Cerebellar cortex (tissue), 1 donor: ENCODE data around the gene HAUS7.

ENCODE experiments used
- DNase-seq: peaks from one replicate; pipeline ENCODE4 v3.0.0-alpha.2; 2015; ENCODE audit warnings: low spot score

HAUS7 gene

GRCh38 chrX:153470411-153471363, at the start of gene HAUS7:
Gene HAUS7 (minus strand): TSS chrX:153470576. CDS start chrX:153470557, 19 bp downstream.
- peak; percentile 85 for DNase-seq

DNA sequence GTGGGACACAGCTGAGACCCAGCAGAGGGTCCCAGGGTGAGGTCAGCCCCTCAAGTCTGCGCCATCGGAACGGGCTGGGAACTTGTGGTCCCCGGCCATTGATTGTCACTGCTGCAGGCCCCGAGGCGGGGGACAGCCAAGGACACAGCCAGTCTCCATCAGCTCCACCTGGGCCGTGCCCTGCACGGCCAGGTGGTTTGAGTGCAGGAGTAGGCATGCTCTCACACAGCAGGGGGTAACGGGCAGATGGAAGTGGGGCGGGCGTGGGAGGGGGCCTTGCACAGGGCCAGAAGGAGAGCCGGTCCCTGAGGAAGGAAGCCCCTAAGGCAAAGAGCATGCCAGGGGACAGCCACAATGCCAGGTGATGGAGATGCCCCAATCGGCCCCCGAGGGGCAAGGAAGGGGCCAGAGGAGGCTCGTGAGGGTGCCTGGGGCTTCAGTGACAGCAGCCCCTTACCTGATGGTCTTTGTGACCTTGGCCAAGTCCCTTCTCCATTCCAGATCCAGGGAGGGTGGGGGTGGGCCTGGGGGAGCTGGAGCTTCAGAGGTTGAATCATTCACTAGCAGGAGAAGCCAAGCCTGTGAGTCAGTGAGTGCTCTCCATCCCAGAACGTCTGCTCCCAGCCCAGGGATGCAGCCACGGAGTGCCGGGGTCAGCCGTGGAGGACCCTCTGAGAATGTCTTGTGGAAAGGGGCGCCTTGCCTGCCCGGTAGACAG, 49.4 kb upstream of the HAUS7 start:
- peak; percentile 34 for DNase-seq

- DNase-seq: no peak
Observed at GRCh38 chrX:153517946-153518834, 47.8 kb upstream of the HAUS7 start.

GRCh38 chrX:153517423-153517822, 47.0 kb upstream of the HAUS7 start, which contains the start of gene ATP2B3:
Gene ATP2B3 (plus strand): TSS chrX:153517642. CDS start chrX:153536248, 18,606 bp downstream.
- no peak for DNase-seq

DNA sequence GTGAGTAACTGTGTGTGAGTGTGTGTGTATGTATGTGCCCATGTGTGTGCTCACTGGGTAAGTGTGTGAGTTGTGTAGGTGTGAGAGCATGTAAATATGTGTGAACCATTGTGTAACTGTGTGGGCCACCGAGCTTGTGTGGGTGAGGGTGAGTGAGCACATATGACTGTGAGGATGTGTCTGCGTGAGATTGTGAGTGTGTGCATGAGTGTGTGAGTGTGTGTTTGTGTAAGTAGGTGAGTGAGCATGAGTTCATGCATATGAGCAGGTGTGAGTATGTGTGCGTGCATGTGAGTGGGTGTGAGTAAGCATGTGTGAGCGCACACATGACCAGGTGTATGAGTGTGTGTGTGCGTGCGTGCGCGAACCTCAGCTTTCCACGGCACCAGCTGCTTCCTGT, 45.7 kb upstream of the HAUS7 start:
- no peak for DNase-seq

DNA sequence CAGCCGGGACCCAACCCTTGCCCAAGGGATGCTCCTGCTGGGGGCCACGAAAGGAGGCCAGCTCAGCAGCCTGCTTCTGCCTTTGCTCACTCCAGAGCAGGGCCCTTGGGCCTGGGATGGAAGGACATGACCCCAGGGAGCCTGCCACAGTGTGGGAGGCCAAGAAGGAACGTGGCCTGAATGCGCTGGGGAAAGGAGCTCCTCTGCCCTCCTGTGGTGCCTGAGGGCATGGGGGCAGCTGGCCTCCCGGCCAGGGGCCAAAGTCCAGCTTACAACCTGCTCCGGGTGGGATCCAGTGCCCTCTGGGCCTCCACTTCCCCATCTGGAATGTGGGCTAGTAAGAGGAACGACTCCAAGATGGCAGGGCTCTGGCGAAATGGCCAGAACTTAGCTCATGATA, 45.1 kb upstream of the HAUS7 start:
- DNase-seq: no peak

DNA sequence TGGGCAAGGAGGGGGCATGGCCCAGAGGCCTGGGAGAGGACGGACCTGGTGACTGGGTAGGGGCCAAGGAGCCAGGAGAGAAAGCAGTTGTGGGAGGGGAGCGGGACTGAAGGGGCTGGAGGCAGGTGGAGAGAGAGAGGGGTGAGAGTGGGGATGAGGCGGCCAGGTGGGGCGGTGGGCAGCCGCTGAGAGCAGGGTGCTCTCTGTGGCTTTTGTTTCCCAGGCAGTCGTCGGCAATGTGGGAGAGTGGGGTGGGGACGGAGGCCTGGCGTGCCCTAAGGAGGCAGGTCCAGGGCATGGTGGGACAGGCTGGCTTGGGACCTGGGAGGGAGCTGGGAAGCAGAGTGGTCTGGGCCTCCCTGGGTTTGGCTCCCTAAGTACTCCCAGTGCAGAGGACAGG, 43.9 kb upstream of the HAUS7 start:
- no peak for DNase-seq

- DNase-seq: no peak
Observed at GRCh38 chrX:153513265-153513664, 42.9 kb upstream of the HAUS7 start.

- no peak for DNase-seq
Observed at GRCh38 chrX:153512501-153512893, 42.1 kb upstream of the HAUS7 start.

DNA sequence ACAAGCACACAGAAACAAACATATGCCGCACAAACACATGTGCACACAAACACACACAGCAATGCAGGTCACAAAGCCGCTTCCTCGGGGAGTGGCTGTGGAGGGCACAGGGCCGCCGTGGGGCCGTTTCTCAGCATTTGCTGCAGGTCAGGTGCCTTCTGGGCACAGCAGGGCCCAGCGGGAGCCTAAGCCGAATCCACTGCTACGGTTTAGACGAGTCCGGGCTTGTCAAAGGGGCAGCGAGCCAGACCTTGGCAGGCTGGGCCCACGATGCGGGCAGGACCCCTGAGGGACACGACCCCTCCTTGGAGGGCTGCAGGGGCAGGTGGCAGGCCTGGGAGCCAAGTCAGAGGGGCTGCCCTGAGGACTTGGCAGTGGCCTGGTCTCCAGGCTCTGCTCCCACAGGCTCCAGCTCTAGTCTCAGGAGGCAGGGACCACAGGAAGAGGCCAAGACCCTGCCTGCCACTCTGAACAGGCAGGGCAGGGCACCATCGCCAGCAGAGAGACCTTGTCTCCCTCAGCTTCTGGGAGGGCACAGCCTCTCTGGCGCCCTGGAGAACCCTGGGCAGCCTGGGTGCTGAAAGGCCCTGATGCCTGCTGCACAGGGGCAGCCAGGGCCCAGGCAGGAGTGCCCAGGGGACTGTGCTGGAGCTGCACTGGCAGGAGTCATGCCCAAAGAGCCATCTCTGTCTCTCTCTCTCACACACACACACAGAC, 41.6 kb upstream of the HAUS7 start:
- no peak for DNase-seq

GRCh38 chrX:153510383-153510782, 40.0 kb upstream of the HAUS7 start:
- DNase-seq: no peak

GRCh38 chrX:153509592-153509991, 39.2 kb upstream of the HAUS7 start:
- DNase-seq: peak; percentile 46

GRCh38 chrX:153507484-153508178, 37.3 kb upstream of the HAUS7 start:
- peak; percentile 73 for DNase-seq

DNA sequence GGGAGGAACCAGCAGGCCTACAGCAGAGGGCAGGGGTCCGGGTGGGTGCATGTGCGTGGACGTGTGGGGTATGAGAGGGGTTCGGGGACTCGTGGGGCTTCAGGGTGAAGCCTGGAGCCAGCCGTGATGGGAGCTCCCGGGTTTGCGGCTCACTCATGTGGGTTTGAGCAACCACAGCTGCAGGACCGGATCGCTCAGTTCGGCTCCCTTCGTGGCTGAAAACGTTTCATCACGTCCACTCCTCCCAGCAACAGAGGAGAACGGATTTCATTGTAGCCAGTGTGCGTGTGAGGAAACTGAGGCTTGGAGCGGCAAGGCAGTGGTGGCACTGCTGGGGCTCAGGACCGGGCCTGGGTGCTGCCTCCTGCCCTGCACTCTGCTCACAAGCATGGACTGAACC, 35.0 kb upstream of the HAUS7 start:
- DNase-seq: no peak

- no peak for DNase-seq
Observed at GRCh38 chrX:153504445-153505016, 34.2 kb upstream of the HAUS7 start.

- no peak for DNase-seq
Observed at GRCh38 chrX:153502796-153503195, 32.4 kb upstream of the HAUS7 start.

- DNase-seq: no peak
Observed at GRCh38 chrX:153502131-153502530, 31.8 kb upstream of the HAUS7 start.

DNA sequence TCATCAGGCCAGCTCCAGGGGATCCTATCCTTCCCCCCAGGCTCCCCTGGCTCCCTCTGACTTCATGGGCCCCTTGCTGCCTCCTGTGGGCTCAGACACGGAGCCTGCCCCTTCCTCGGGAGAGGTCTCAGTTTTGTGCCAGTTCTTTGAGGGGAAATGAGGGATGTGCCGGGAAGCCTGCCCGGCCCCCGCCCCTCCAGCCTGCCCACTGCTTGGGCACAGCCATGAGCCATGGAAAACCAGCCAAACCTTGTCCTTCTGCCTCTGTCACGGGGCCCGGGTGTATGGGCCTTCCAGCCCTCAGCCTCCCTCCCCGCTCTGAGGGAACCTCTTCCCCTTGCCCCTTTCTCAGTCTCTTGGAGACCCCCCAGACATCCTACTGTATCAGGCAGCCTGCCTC, 31.2 kb upstream of the HAUS7 start:
- DNase-seq: no peak

DNA sequence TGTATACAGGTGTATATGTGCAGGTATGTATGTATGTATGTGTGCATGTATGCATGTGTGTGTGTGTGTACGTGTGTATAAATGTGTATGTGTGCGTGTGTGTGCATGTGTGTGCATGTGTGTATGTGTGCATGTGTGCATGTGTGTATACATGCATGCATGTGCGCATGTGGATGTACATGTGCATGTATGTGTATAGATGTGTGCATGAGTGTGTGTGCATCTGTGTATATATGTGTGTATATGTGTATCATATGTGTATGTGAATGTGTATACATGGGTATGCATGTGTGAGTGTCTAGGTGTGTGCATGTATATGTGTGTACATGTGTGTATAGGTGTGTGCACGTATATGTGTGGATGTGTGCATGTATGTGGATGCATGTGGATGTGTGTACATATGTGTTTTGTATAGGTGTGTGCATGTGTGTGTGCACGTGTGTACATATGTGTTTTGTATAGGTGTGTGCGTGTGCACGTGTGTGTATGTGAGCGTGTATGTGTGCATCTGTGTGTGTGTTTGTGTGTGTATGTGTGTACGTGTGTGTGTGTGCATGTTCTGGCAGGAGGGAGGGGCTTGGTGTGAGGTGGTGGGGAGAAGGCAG, 30.4 kb upstream of the HAUS7 start:
- DNase-seq: no peak

GRCh38 chrX:153499876-153500275, 29.5 kb upstream of the HAUS7 start:
- DNase-seq: peak; percentile 63
